ENCODE measurements around the gene KIF16B.

- no peak for TF ChIP-seq CTCF (IDR thresholded peaks at IDR 0.05)
- no peak for TF ChIP-seq POLR2A (IDR thresholded peaks at IDR 0.05)
Observed at GRCh38 chr20:16245879-16246278, 327.4 kb downstream of the KIF16B start.

All from breast epithelium (tissue), 3 donors.